ENCODE data around the gene DNAJC21. TPM values are rescaled to one million over a fixed set of nuclear protein-coding genes. Genes with fewer than 3 reads are reported as not detected.
"Not testable (repeated sequence)": the region's sequence is repeated elsewhere in the genome, so short reads cannot be mapped to it uniquely, and the experiment has no call there.

Gene DNAJC21
- total RNA-seq, 1 experiment from 2014 or later = 25.1 TPM

DNA sequence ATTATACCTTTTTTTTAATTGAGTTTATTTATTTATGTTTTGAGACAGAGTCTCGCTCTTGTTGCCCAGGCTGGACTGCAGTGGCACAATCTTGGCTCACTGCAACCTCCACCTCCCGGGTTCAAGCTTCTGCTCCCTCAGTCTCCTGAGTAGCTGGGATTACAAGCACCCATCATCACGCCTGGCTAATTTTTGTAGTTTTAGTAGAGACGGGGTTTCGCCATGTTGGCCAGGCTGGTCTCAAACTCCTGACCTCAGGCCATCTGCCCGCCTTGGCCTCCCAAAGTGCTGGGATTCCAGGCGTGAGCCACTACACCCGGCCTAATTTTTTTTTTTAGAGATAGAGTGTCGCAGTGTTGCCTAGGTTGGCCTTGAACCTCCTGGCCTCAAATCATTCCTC is 6.1 kb upstream of the DNAJC21 start:
- not testable (repeated sequence) for DNase-seq (ENCODE audit: low read depth)

DNA sequence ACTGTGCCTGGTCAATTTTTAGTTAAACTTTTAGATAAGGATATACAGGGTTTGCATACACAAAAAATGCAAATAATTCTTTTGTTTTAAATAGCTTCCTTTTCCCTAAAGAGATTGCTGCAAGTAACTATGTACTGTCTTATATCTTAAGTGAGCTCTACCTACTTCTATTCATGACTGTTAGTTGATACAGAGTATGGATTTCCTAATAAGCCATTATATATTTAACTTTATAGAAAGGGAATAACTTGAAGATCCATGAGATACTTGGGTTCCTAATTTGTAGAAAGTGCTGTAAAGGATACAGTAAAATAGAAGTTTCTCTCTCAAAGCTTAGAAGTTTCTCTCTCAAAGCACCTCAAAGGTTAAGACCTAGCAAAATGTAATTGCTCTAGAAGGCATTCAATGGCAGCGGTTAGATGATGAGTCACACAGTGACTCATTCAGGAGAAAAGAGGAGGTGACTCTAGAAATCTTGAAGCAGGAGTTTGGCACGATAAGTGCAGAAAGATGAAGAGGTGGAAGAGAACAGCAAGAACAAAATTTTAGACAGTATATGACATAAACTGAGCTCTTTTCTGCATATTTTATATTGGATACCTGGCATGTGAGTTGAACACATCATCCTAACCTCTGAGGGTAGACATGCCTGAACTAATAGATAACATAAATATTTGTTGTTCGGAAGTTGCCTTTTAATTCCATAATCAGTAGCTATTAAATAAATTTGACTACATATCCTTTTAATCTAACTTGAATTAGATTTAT is 5.5 kb upstream of the DNAJC21 start:
- peak; percentile 90 for DNase-seq (ENCODE audit: low read depth)

DNA sequence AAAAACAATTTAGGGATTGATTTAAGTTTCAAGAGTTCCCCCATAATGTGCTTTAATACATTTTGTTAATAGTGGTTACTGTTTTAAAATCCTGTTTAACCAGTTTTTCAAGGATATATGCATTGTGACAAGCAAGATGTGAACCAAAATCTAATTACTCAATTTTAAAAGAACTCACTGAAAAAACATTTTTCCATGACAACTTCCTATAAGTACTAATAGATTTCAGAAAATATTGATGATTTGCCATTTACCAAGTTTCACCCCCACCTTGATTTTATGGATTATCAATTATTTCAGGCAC is 4.9 kb upstream of the DNAJC21 start:
- DNase-seq (ENCODE audit: low read depth) = no peak

DNA sequence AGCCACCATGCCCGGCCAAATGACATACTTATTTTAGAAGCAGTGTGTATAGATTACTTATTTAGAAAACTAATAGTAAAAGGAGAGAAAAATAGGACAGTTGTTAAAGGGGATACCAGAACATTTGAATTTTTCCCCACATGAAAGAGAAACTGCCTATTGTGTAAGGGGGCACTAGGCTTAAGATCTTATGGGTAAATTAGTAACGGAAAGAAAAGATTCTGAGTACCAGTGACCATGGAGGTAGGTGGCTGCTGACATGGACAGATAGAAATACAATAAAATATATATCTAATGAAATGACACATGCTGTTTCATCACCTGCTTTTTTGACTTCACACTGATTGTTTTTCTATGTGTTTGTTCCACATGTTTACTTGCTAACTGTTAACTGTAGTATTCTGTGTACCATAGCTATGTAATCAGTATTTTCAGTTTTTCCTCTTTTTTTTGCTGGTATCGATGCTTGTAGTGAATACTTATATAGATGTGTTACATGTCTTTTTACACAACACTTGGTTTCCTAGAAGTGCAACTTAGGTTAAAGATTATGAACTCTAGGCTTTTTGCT is 3.0 kb upstream of the DNAJC21 start:
- no peak for DNase-seq (ENCODE audit: low read depth)

DNA sequence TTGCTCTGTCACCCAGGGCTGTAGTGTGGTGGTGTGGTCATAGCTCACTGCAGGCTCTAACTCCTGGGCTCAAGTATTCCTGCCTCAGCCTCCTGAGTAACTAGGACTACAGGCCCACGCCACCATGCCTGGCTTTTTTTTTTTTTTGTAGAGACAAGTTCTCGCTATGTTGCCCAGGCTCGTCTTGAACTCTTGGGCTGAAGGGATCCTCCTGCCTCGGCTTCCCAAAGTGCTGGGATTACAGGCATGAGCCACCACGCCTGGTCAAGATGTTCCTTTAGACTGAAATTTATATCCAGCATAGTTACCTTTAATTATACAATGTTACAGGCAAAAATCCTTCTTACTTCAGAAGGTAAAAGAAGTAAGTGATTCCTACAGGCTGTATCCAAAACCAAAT is 1.6 kb upstream of the DNAJC21 start:
- no peak for DNase-seq (ENCODE audit: low read depth)

DNA sequence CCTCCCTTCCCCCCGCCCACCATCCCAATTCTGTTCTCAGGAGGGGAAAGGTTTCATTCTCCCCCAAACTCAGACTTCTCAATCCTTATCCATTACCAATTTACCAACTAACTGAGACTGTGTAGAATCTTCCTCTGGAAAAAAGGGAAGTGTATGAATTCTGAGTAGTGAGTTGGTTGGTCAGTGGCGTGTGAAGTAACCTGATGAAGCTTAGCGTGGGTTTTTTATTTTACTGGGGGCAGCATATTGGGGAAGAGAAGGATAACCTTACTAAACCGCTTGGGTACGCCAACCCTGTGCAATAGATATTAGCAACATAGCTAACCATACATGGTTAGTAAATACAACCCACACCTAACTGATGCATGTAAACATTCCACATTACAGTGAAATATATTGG is 1.1 kb upstream of the DNAJC21 start:
- DNase-seq (ENCODE audit: low read depth) = no peak

DNA sequence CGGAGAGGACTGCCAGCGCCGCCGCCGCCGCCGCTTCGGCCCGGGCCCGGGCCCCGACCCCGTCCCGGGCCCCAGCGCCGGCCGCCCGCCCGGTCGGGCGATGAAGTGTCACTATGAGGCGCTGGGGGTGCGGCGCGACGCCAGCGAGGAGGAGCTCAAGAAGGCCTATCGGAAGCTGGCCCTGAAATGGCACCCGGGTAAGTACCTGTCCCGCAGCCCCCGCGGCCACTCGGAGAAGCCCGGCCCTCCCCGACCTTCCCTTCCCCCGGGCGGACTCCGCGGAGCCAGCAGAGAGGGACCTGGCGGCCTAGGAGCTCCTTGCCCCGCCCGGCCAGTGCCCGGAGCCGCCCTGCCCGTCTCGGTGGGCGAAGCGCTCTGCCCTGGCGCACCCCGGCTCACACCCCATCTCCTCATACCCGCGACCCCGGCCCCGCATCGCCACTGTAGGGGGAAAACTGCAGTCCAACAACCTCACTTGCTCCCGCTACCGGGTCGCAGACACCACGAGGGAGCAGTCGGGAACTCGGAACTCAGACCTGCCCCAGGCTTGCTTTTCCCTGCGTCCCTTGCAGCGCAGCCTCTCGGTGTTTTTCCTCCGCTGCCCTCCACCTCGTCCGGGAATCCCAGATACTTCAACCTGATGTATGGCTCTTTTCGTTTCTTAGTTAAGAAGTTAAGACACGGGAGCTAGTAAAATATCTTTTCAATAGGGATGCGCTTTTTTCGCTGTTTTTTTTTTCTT is 532 bp downstream of the DNAJC21 start:
- peak; percentile 80 for DNase-seq (ENCODE audit: low read depth)

DNA sequence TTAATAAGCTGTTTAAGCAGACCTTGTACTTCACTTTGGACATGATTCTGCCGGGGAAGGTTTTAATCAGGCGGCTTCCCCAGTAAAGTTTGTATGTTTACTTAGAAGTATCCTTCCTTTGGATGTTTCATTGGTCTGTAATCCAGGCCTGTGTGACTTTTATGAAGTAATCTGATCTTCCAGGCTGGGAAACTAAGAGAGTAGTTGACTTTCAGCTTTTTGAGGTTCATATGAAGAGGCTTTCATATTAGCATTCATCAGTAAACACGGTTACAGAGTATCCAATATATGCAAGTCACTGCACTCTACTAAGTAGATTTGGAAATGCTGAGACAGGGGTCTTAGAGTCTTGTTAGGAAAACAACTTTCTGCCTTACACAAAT is 1.1 kb downstream of the DNAJC21 start:
- DNase-seq (ENCODE audit: low read depth) = peak; percentile 14

DNA sequence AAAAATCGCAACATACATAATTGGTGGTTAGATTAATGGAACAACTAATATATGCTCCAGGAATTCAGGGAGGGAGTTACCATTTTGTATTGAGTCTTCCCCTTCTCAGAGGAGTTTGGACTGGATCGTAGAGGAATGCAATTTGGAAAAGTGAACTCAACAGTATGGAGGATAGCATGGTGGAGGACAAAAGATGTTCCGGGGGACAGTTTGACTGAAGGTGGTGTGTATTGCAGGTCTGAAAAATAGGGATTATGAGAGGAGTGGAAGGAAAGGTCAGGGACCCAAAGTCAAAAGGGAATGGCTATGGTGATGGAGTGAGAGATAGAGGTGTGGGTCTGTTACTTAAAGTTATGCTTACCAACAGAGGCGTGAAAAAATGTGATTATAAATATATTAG is 1.5 kb downstream of the DNAJC21 start:
- DNase-seq (ENCODE audit: low read depth) = no peak

DNA sequence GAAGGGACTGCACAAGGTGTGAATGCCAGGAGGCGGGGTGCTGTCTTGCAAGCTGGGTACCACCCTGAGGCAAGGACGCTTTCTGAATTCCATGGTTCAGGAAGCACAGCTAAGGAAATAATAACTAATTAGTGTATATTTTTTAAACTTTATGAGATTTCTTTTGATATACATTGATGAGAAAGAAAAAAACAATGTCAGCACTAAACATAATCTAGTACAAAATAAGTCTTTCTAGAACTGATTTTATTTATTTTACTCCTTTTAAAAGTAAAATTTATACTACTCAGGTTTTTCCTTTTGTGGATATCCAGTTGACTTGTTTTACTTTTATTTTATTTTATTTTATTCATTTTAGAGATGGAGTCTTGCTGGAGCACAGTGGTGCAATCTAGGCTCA is 3.6 kb downstream of the DNAJC21 start:
- DNase-seq (ENCODE audit: low read depth) = no peak

DNA sequence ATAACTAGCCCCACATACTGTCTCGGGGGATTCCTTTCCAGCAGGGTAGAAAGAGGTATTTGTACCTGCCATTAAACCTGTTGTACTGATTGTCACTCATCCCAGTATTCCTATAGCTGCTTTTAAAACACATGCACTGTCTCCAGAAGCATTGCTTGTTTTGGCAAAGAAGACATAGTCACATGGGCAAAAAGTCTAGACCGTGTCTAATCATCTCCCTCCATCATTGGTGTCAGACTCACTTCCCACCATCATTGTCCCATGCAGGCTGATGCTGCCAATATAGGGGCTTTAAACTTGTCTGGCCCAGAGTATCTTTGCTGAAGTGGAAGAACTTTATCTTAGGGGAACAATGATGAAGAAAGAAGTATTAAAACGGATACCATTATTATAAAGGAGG is 12.6 kb downstream of the DNAJC21 start:
- DNase-seq (ENCODE audit: low read depth) = no peak

DNA sequence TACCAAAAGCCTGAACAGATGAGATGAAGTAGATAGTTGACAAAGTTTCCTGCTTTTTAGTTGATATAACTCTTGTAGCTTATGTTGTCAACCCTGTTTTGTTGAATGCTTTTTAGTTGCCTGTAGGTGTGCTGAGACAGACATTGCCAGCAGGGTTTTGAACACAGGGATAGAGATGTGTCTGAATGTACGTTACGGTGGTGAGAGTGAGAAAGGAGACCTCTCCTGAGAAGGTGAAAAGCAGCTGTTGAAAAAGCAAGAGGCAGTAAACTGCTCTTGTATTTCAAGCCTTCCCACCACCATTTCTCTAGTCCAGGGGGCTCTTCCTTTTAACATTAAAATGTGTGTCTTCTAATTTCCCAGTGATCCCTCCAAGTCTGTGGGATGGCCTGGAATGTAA is 14.7 kb downstream of the DNAJC21 start:
- no peak for DNase-seq (ENCODE audit: low read depth)

DNA sequence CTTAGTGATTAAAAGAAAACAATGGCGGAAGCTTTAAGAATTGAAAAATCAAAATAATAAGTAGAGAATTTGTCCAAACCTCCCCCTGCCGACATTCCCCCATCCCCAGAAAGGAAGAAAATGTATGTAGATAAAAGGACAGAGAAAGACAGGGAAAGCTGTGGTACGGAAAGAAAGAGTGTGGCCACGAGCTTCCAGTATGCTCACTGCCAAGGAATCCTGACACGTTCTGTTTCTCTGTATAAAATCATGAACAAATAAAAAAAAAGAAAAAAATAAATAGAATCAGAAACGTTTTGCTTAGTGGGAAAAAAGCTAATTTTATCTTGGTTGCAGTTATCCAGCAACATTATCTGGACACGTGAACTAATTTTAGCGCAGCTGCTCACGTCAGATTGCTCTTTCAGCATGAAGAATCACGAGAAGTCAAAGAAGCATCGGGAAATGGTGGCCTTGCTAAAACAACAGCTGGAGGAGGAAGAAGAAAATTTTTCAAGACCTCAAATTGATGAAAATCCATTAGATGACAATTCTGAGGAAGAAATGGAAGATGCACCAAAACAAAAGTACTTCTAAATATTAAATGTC is 15.2 kb downstream of the DNAJC21 start:
- DNase-seq (ENCODE audit: low read depth) = no peak

DNA sequence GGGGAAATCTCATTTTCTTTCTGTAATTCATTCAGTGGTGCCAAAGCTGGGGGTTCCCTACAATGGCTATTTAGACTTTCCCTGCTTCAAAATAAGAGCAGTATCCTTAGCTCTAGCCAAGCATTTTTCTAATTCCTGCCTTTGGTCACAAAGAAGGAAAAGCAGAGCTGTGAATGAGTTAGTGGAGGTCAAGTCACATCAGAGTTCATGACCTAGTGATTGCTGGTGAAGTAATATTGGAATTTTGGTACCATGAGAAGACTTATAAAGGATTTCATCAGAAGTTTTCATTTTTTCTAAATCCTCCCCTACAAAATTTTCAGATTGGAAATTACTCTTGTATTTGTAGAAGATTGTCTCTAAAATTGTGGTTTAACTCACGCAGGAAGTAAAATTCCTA is 28.0 kb downstream of the DNAJC21 start:
- no peak for DNase-seq (ENCODE audit: low read depth)

DNA sequence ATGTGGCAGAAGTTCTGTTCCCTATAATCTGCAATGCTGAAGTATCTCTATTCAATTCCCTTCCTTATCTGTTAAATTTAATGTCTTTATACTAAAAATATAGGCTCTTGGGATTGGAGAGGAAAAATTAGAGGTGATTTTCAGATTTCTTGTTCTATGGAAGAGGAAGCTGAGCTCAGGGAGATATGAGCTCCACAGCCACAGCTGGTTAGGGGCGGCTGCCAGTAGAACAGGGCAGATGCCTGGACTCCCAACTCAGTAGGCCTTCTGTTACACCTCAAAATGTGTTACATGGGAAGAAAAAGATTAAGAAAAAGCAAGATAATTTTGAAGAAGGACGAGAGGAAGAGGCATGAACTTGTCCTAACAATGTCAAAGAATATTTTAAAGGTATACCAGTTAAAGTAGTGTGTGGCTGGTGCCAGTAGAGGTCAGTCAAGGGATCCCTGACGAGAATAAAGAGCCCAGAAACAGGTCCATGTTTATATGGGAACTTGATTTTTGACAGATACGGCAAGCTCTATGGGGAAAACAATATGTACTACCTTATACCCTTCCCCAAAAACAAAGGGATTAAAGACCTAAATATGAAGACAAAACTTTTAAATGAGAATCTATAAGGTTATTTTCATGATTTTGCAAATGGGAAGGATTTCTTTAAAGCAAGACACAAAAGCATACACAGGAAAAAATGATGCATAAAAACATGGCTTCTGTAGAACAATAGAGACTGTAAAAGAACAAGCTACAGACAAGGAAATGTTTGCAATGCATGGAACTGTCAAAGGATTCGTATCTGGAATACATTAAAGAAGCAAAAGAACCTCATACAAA is 28.7 kb downstream of the DNAJC21 start:
- DNase-seq (ENCODE audit: low read depth) = peak; percentile 23

DNA sequence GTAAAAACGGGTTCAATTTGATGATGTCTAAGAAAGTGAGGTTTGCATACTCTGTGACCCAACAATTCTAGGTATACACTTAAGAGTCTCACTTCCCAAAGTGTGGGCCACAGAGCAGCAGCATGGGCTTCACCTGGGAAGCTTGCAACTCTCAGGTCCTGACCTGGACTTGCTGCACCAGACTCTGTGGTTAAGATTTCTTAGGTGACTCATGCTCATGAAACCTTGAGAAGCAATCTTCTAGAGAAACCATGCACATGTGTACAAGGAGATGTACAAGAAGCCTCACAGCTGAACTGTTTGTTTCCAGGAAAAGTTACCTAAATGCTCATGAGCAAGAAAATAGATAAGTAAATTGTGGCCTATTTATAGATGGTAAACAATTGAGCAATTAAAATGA is 30.0 kb downstream of the DNAJC21 start:
- DNase-seq (ENCODE audit: low read depth) = peak; percentile 29

DNA sequence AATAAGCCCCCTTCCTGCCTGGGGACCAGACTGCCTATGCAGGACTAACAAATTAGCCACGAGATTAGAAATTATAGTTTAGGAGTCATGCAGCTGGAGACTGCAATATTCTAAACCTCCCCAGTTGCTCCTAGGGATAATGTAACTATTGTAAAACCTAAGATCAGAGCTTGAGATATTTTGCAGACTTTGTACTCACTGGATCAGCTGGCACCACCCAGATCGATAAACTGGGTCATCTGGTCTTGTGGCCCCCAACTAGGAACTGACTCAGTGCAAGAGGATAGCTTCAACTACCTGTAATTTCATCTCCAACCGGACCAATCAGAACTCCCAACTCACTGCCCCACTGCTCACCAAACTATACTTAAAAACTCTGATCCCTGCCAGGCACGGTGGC is 38.2 kb downstream of the DNAJC21 start:
- no peak for DNase-seq (ENCODE audit: low read depth)

DNA sequence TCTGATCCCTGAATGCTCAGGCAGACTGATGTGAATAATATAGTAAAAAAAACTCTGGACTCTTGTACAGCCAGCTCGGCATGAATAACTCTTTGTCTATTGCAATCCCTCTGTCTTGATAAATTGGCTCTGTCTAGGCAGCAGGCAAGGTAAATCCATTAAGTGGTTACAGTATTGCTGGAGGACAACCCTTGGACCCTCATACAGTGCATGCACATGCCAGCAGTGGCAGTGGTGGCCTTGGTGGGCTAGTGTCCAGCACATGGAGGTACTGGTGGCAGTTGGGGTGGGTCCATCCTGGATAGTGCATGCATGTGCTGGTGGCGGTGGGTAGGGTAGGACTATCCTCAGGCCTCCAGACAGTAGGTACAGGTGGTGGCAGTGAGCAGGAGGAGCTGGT is 38.9 kb downstream of the DNAJC21 start:
- DNase-seq (ENCODE audit: low read depth) = no peak

DNA sequence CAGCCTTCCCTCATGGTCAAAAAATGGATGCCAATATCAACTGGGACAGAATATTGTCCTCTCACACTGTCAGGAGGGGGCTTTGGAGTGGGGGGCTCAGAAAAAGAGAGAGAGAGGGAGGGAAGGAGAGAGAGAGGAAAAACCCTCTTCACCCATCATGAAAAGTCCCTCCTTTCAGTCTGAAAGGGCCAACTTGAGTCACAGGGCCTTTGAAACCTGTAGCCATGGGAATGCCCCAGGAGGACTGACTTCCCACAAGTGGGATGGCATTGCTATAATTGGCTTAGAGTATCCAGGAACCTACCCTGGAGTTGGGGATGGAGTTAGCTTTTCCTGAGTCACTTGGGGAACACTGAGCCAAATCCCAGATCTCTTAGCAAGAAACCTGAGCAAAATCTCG is 41.2 kb downstream of the DNAJC21 start:
- no peak for DNase-seq (ENCODE audit: low read depth)

DNA sequence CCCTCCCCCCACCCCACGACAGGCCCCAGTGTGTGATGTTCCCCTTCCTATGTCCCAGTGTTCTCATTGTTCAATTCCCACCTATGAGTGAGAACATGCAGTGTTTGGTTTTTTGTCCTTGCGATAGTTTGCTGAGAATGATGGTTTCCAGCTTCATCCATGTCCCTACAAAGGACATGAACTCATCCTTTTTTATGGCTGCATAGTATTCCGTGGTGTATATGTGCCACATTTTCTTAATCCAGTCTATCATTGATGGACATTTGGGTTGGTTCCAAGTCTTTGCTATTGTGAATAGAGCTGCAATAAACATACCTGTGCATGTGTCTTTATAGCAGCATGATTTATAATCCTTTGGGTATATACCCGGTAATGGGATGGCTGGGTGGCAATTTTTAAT is 42.3 kb downstream of the DNAJC21 start:
- DNase-seq (ENCODE audit: low read depth) = not testable (repeated sequence)

DNA sequence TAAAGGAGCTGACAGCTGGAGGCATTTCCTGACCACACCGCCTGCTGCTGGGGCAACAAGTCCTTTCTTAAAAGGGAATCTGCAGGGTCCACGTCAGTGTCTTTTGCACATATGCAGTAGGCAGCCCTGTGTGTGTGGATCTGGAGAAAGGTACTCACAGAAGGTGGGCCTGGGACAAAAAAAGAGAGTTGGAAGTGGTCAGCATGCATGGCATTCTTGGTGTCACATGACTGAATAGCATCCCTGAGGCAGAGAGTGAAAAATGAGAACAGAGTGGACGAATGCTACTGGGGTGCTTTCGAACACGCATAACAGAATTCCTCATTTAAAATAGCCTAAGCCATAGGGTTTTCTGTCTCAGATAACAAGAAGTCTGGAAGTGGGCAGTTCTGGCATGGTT is 47.0 kb downstream of the DNAJC21 start:
- no peak for DNase-seq (ENCODE audit: low read depth)

All from RPMI7951 (cell line).